ENCODE measurements around the gene MEAK7. TPM values are rescaled to one million over a fixed set of nuclear protein-coding genes. Genes with fewer than 3 reads are reported as not detected.

MEAK7 gene
- total RNA-seq, 1 donor from 2014 or later: 30.3 TPM

GRCh38 chr16:84511180-84511800 lies 6.8 kb upstream of the MEAK7 start:
- H3K36me3 Mint-ChIP-seq: no peaks in the 10 kb centered on the region
- no peaks in the 10 kb centered on the region for H3K9me3 Mint-ChIP-seq
- H3K4me1 Mint-ChIP-seq (ENCODE audit: unreplicated experiment): peaks cover 42% of the 10 kb centered on the region
- H3K4me3 Mint-ChIP-seq: peak overlapping the region; percentile 21
- H3K27ac Mint-ChIP-seq: peak overlapping the region; percentile 63
- H3K27me3 Mint-ChIP-seq: peaks cover 8% of the 10 kb centered on the region
- TF ChIP-seq, protein P1, sequence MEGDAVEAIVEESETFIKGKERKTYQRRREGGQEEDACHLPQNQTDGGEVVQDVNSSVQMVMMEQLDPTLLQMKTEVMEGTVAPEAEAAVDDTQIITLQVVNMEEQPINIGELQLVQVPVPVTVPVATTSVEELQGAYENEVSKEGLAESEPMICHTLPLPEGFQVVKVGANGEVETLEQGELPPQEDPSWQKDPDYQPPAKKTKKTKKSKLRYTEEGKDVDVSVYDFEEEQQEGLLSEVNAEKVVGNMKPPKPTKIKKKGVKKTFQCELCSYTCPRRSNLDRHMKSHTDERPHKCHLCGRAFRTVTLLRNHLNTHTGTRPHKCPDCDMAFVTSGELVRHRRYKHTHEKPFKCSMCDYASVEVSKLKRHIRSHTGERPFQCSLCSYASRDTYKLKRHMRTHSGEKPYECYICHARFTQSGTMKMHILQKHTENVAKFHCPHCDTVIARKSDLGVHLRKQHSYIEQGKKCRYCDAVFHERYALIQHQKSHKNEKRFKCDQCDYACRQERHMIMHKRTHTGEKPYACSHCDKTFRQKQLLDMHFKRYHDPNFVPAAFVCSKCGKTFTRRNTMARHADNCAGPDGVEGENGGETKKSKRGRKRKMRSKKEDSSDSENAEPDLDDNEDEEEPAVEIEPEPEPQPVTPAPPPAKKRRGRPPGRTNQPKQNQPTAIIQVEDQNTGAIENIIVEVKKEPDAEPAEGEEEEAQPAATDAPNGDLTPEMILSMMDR (conservative IDR thresholded peaks at IDR 0.05): peak; percentile 99
- peak; percentile 82 for DNase-seq (ENCODE audit: extremely low spot score, unreplicated experiment)

DNA sequence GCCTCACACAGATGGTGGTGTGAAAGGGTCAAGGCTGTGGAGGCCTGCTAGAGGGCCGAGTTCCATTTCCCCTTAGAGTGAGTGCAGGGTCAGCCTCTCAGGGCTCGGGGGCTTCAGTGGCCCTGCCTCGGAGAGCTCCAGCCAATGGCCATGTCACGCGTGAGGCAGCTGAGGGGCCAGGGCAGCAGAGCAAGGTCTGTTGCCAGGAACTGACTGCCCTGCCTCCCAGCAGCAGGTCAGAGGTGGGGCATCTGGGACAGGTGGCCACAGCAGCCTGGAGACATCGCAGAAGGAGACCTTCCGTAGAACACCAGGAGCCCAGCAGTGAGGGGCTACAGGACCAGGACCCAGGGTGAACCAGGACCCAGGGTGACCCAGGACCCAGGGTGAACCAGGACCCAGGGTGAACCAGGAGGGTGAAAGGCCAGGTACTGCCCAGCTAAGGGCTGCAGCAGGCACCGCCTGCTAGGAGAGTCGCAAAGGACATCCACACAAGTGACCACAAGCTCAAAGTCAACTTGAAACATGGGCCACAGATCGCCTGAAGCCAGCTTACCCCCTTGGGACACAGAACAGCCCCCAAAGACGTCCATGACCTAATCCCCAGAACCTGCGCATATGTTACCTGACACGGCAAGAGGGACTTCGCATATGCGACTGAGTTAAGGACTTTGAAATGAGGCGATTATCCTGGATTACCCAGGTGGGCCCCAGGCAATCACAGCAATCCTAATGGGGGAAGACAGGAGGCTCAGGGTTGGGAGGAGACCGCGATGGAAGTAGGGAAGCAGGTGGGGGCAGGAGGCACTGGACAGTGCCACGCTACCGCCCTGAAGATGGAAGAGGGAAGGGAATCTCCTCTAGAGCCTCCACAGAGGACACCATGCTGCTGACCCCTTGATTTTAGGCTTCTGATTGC lies 4.8 kb upstream of the MEAK7 start:
- H3K27me3 Mint-ChIP-seq: peaks cover 8% of the 10 kb centered on the region
- peaks cover 32% of the 10 kb centered on the region for H3K4me1 Mint-ChIP-seq (ENCODE audit: unreplicated experiment)
- no peaks in the 10 kb centered on the region for H3K36me3 Mint-ChIP-seq
- H3K9me3 Mint-ChIP-seq: no peaks in the 10 kb centered on the region
- H3K4me3 Mint-ChIP-seq: no peak overlapping the region
- peak overlapping the region; percentile 1 for H3K27ac Mint-ChIP-seq
- DNase-seq (ENCODE audit: extremely low spot score, unreplicated experiment): no peak
- TF ChIP-seq, protein P1 (conservative IDR thresholded peaks at IDR 0.05): no peak

GRCh38 chr16:84508502-84508901 lies 4.0 kb upstream of the MEAK7 start:
- no peak overlapping the region for H3K4me3 Mint-ChIP-seq
- H3K27me3 Mint-ChIP-seq: peaks cover 8% of the 10 kb centered on the region

GRCh38 chr16:84507011-84507982 lies 2.8 kb upstream of the MEAK7 start:
- TF ChIP-seq, protein P1 (conservative IDR thresholded peaks at IDR 0.05): no peak
- H3K9me3 Mint-ChIP-seq: no peaks in the 10 kb centered on the region
- H3K36me3 Mint-ChIP-seq: no peaks in the 10 kb centered on the region
- H3K4me1 Mint-ChIP-seq (ENCODE audit: unreplicated experiment): peaks cover 24% of the 10 kb centered on the region
- peaks cover 8% of the 10 kb centered on the region for H3K27me3 Mint-ChIP-seq
- no peak overlapping the region for H3K4me3 Mint-ChIP-seq
- no peak overlapping the region for H3K27ac Mint-ChIP-seq
- no peak for DNase-seq (ENCODE audit: extremely low spot score, unreplicated experiment)

More at GRCh38 chr16:84508502-84508901, 4.0 kb upstream of the MEAK7 start:
- DNase-seq (ENCODE audit: extremely low spot score, unreplicated experiment): no peak
- Mint-ChIP-seq H3K4me1 (ENCODE audit: unreplicated experiment) (peaks cover 32% of the 10 kb centered on the region), H3K27ac (peak overlapping the region; percentile 1), H3K36me3 (no peaks in the 10 kb centered on the region), H3K9me3 (no peaks in the 10 kb centered on the region)
- TF ChIP-seq, protein P1 (conservative IDR thresholded peaks at IDR 0.05): no peak
